SK-N-DZ (cell line): Measurements from ENCODE around the gene TMC8.
A peak's percentile ranks its signal among the peaks of the same experiment; 100 is the strongest.
"Not testable (repeated sequence)": the region's sequence is repeated elsewhere in the genome, so short reads cannot be mapped to it uniquely, and the experiment has no call there.

ENCODE experiments used
- DNase-seq: peaks from one replicate; pipeline ENCODE4 v3.0.0-alpha.2; 2015; ENCODE audit warnings: low spot score

TMC8 gene

DNA sequence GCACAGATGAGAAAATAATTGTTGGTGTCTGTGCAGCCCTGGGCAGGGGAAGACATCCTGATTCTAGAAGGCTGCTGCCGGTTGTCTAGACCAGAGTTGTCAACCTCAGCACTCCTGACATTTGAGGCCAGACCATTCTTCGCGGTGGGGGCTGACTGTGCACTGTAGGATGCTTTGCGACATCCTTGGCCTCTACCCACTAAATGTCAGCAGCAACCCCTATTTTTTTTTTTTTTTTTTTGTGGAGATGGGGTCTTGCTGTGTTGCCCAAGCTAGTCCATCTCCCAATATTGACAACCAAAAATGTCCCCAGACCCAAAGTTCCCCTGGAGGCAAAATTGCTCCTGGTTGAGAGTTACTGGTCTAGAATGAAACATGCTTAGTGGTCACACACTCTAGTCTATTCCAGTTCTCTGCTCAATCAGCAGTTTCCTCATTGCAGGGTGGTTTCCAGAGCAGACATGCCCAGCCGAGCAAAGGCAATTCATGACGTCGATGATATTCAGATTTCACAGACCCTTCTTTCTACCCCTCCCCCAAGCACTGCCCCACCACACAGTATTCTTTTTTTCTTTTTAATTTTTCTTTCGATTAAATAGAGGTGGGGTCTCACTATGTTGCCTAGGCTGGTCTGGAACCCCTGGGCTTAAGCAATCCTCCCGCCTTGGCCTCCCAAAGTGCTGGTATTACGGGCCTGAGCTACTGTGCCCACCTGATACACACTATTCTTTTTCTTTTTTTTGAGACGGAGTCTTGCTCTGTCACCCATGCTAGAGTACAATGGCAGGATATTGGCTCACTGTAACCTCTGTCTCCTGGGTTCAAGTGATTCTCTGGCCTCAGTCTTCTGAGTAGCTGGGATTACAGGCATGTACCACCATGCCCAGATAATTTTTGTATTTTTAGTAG lies 24.6 kb downstream of the TMC8 start:
- DNase-seq = no peak

DNA sequence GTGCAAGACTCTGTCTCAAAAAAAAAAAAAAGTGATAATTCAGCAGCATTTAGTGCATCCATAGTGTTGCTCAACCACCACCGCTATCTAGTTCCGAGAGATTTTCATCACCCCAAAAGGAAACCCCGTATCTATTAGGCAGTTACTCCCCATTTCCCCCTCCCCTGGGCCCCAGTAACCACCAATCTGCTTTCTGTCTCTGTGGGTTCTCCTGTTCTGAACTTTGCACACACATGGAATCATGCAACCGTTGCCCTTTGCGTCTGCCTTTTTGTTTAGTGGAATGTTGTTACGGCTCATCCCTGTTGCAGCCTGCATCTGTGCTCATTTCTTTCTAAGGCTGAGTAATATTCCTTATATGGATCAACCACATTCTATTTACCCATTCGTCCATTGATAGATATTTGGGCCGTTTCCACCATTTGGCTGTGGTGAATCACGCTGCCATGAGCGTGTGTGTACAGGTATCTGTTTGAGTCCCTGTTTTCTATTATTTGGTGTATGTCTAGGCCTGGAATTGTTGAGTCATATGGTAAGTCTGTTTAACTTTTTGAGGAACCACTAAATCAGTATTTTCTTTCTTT lies 29.1 kb downstream of the TMC8 start:
- no peak for DNase-seq

DNA sequence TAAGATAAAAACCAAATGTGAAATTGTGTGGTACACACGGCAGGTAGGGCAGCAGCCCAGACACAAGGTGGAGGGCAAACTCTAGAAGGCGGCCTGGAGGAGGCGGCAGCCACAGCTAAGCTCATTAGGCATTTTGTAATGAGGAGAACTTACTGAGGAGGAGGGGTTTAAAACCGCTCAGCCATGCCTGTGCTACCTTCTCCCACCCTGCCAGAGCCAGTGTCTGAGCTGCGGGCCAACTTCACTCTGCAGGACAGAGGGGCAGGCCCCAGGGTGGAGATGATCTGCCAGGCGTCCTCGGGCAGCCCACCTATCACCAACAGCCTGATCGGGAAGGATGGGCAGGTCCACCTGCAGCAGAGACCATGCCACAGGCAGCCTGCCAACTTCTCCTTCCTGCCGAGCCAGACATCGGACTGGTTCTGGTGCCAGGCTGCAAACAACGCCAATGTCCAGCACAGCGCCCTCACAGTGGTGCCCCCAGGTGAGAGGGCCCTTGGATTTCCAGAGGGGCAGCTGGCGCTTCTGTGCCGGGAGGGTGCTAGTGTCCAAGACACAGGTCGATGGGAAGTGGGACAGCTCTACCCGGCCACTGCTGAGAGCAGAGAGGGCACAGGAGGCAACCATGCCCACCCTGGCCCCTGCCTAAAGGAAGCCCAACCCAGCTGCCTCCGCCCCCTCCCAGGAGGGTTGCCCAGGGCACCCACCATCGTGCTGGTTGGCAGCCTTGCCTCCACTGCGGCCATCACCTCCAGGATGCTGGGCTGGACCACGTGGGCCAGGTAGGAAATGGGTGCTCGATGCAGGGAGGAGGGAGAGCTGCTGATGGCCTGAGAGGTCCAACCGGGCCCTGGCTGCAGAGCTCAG lies 33.5 kb downstream of the TMC8 start:
- DNase-seq = no peak

DNA sequence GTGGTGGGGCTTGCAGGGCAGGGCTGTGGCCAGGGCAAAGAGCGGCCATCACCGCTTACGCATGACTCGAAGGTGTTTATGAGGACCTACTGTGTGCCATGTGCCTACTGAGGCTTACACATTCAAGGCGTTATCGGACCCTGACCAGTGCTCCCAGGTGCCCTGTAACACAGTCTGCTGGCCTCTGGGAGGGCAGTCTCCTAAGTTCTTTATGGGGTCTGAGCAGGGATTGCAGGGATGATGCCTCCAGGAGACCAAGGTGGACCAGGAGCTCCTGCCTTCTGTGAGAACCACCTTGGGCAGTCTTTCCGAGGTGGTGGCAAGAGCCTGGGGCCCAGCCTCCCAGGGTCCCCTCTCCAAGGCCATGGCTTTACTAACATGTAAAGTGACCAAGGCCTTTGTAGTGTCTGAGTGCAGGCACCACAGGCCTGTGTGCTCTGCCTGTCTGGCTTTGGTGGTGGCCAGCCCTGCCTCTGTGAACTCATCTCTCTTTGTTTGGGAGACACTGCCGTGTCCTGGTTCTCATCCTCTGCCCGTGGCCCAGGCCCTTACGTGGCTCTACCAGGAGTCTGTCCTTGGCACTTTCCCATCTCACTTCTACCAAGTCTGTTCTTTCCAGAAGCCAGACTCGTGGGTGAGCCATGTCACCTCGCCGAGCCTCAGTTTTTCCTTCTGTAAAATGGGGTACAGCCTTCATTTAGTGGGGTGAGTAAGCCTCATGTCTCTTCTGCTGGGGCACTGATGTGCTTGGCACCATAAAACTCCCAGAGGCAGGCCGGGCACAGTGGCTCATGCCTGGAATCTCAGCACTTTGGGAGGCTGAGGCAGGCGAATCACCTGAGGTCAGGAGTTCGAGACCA lies 34.4 kb downstream of the TMC8 start:
- DNase-seq = no peak

DNA sequence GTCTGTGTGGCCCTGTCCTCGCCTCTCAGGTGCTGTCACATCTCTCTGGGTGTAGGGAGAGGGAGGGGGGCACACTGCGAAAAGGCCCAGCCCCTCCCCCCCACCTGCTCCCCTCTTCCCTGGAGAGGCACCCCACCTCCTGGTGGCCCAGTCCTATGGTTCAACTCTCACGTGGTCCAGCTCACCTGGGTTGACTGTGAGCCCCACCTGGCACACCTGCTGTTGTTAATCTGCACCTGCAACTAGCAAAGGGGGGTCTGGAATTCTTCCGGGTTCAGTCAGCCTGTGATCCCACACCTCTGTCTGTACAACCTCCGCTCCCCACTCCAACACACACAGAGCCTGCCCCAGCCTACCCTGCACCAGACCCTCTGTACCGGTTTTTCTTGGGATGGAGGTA lies 35.8 kb downstream of the TMC8 start:
- DNase-seq = no peak

DNA sequence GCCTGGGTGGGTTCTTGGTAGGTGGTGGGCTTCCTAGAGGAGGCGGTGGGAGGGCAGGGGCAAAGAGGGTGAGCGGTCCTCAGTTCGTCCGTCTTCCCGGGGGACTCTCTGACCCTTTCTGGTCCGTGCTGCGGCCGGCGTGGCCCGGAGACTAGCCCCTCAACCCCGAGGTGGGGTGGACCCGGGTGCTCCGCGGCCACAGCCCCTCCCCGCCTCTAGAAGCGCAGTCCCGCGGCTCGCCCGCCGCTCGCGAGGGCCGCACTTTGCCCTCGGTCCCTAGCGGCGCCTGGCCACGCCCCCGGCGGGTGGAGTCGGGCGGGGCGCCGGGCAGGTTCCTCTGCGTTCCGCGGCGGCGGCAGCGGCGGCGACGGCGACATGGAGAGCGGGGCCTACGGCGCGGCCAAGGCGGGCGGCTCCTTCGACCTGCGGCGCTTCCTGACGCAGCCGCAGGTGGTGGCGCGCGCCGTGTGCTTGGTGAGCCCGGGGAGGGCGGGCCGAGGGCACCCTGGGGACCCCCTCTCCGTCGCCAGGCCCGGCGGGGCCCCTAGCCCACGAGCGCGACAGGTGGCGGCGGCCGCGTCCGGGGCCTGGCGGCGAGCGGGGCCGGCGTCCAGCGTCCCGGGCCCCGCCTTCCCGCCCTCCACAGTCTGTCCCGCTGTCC lies 37.8 kb downstream of the TMC8 start, which contains the start of gene SYNGR2:
SYNGR2 (plus strand) TSS at position 340 of the 661 bp plus-strand sequence; CDS start at position 376, 36 bp downstream.
- peak; percentile 80 for DNase-seq

DNA sequence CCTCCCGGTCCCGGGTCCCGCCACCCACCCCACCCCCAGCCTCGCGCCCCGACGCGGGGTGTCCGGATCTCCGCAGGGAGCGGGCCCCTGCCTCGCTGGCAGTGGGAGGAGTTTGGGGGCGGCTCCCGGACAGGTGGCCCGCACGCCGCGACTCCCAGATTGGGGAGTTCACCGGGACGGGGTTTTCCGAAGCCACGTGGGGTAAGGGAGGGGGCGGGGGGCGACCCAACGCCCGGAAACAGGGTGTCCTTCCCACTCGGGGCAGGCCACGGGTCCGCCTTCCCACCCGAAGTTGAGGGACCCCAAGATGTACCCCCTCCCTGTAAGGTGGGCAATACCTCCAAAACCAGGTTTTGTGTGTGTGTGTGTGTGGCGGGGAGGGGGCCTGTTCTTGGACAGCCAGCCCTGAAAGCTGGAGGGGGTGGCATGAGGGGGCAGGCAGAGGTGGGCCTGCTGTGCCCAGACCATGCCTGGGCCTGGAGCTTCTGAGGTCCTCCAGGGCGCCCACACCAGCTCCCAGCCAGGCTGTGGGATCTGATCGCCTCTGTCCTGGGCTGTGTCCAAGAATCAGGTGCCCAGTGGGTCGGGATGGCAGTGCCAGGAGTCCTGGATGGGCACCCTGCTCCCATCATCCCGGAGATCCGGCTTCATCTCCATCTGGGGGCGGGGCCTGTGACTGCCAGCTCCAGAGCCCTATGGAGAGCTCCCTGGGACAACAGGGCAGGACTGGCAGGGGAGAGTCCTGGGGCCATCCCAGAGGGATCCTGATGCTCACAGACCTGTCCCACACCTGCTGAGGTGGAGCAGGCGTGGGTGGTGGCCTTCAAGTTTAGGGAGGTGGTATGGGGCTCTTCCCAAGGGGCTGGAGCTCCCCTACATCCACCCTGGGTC lies 38.6 kb downstream of the TMC8 start:
- DNase-seq = peak; percentile 45

DNA sequence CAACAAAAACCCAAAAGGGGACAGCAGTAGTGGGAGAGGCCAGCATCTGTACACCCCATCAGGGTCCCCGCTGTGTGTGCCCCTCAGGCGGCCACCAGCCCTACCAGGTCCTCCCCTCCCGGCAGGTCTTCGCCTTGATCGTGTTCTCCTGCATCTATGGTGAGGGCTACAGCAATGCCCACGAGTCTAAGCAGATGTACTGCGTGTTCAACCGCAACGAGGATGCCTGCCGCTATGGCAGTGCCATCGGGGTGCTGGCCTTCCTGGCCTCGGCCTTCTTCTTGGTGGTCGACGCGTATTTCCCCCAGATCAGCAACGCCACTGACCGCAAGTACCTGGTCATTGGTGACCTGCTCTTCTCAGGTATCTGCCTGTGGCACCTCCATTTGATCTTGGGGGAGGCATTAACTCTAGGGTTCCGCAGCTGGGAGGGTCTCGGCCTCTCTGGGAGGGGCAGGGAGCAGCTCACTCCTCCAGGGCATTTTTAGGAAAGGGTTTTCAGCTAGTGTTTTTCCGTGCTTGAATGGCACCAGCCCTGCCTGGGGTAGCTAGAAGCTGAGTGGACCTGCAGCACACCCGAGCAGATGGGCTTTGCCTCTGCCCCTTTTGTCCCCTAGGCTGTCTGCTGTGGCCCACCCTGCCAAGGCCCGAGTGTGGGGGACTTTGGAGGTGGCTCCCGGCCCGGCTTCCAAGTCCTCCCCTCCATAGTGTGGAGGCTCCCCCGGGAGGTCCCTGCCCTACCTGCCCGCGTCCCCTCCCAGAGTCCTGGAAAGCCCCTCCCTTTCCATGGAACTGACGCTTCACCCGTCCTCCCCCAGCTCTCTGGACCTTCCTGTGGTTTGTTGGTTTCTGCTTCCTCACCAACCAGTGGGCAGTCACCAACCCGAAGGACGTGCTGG lies 40.4 kb downstream of the TMC8 start:
- DNase-seq = no peak

DNA sequence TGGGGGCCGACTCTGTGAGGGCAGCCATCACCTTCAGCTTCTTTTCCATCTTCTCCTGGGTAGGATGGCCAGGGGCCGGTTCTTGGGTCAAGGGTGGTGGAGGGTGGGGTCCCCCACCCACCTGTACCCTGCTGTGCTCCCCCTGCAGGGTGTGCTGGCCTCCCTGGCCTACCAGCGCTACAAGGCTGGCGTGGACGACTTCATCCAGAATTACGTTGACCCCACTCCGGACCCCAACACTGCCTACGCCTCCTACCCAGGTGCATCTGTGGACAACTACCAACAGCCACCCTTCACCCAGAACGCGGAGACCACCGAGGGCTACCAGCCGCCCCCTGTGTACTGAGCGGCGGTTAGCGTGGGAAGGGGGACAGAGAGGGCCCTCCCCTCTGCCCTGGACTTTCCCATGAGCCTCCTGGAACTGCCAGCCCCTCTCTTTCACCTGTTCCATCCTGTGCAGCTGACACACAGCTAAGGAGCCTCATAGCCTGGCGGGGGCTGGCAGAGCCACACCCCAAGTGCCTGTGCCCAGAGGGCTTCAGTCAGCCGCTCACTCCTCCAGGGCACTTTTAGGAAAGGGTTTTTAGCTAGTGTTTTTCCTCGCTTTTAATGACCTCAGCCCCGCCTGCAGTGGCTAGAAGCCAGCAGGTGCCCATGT lies 41.1 kb downstream of the TMC8 start:
- not testable (repeated sequence) for DNase-seq

DNA sequence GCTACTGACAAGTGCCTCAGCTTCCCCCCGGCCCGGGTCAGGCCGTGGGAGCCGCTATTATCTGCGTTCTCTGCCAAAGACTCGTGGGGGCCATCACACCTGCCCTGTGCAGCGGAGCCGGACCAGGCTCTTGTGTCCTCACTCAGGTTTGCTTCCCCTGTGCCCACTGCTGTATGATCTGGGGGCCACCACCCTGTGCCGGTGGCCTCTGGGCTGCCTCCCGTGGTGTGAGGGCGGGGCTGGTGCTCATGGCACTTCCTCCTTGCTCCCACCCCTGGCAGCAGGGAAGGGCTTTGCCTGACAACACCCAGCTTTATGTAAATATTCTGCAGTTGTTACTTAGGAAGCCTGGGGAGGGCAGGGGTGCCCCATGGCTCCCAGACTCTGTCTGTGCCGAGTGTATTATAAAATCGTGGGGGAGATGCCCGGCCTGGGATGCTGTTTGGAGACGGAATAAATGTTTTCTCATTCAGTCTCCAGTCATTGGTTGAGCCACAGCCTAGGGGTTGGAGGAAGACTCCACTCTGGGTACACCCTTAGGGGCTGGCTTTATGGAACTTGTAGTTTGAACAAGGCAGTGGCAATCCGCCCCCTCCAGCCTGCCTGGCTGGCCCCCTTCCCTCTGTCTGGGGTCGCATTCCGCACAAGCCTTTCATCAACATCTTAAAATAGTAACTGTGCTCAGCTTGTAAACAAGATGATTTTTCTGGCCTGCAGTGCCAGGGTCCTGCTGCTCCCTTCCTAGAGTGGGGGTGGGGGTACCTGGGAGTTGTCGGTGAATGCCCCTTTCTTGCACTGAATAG lies 41.9 kb downstream of the TMC8 start:
- DNase-seq = no peak

DNA sequence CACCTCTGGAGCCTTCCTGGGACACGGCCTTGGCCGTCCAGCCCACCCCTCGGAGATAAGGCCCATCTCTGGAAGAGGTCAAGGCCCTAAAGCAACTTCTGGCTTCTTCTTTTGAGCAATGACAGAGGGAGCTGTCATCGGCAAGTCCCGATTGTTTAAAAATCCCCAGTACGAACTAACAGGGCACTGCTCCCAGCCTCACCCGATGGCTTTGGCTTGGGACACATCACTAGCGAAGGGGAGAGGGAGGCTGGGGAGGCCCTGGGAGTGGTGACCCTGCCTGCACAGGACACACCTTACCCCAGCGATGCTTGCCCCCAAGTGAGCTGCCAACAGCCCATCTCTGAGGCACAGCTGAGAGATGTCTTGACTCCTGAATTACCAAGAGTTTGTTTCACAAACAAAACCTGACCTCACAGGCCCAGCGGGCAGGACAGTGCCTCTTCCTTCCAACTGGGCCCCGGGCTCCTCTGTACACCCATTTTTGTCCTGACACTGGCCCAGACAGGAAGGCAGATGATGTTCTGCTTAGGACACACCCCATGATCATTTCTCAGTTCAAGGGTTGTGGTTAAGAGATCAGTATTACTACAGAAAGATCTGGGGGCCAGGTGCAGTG lies 42.6 kb downstream of the TMC8 start:
- DNase-seq = no peak

DNA sequence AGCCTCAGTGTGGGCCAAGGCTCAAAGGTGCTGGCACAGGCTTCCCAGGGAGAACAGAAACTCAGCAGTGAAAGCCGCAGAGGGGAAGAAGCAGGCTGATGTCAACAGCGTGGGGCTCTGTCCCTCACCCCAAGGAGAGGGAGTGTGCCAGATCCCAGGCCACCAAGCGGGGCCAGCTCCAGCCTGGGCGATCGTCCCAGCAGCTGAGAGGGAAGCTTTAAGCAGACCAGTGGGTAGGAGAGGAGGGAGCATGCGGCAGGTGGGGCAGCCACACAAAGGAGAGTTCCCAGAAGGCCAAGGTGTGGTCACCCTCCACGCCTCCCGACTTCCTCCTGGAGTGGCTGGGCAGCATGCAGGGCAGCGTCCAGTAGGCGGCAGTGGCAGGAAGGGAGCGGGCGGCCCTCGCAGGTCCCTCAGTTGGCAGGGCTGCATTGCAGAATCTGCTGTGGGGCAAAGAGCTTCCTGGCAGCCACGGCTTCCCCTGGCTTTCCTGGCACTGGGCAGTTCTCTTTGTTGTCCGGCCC lies 43.8 kb downstream of the TMC8 start:
- DNase-seq = no peak

DNA sequence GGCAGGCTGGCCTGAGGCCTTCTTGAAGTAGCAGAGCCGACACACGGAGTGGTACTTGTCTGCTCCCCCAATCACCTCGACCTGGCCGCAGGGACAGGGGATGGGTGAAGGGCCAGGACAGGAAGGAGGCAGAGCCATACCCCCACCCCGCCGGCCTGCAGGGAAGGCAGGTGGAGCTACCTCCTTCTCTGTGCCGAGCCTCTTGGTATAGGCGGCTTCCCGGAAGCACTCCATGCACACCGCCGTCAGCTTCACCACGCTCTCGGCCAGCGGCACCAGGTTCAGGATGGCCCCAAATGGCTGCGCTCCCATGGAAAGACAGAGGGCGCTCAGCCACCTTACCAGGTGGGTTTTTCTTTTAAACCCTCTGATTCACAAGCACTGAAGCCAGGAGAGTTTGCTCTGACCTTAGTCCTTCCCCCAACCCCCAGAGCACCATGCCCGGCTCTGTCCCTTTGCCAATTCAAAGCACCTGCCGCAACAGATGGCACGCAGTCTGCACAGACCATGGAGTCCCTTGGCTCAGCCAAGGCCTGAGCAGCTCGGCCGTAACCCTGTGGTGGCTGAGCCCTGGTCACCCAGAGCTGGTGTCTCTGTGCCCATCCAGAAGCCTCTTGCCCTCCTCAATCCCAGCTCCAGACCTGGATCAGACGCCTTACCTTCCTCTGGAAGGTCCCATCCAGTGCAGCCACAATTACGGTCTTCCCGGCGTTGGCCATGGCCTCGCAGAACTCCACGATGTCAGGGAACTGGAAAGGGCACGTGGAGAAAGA lies 44.5 kb downstream of the TMC8 start:
- no peak for DNase-seq

DNA sequence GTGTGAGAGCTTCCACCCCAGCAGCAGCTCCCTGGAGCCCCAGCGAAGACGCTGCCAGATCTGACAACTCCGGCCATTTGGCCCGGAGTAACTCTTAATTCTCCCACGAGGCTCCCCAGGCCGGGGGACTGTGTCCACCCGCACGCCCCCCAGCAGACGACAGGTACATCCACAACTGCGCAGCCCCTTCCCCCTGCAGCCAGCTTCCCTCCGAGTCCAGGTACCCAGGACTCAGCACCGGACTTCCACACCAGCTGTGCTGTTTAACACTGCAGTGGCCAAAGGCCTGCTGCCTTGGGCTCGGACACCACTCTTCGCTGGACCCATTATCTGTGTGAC lies 45.0 kb downstream of the TMC8 start:
- DNase-seq = no peak

DNA sequence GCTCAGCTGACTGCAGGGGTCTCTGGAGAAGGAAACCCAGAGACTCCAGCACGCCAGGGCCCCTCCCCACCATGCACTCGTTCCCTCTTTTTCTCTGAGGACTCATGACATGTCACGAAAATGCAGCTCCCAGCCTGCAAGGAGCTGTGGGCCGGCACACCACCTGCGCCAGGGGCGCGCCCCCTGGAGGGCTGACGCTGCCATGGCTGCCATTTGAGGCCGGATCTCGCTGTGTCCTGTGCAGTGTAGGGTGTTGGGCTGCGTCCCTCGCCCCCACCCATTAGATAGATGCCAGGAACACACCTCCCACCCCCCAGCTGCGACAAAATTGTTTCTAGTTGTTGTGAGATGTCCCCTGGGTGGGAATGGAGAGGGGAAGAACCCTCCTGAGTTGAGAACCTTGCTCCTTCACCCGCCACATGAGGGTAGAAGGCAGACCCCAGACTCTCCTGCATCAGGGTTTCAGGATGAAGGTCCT lies 46.0 kb downstream of the TMC8 start:
- peak; percentile 48 for DNase-seq

DNA sequence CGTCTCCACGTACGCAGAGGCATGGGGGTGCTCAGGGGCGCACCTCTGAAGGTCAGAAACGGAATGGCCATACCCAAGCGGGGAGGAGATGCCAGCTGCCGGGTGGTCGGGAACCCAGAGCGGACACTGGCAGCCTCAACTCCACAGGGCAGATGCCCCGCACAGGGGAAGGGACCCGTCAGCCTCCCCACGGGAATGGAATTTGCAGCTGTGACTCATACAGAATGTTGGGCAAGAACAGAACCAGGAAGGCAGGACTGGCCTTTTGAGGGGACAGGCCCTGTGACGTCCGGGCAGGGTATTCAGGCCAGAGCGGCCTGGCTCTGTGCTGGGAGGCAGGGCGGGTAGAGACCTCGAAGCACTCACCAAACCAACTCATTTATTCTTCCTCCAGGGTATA lies 48.8 kb downstream of the TMC8 start:
- DNase-seq = no peak
